GM13976 (cell line): ENCODE results near the gene KLHL3.

Source experiments
- DNase-seq: peaks from one replicate; pipeline ENCODE4 v3.0.0; 2012; ENCODE audit warnings: low spot score
- CTCF ChIP-seq: IDR thresholded peaks from 2 replicates; pipeline ENCODE4 v1.5.1; 2012; ENCODE audit warnings: borderline replicate concordance, mild to moderate bottlenecking; ENCODE audit not compliant: insufficient read depth; ENCODE audit errors: extremely low read depth, missing control alignments, control extremely low read depth
- in situ Hi-C: fragments of 300-500 bp; cut with MboI; formaldehyde crosslinking; loops from one replicate; pipeline ENCODE4 v1.12.0; 2022; ENCODE audit warnings: low sequenced_read_pairs, mixed read lengths, inconsistent platforms; ENCODE audit not compliant: unreplicated experiment

Gene KLHL3

GRCh38 chr5:137728048-137728447 lies 7.8 kb downstream of the KLHL3 start:
- DNase-seq: no peak
- in situ Hi-C loops: no loop called here
- no peak for TF ChIP-seq CTCF

- in situ Hi-C loops: no loop called here
- no peak for DNase-seq
These were observed 8.3 kb downstream of the KLHL3 start for GRCh38 chr5:137727623-137728022.

GRCh38 chr5:137724251-137724650 lies 11.6 kb downstream of the KLHL3 start:
- DNase-seq: no peak
- TF ChIP-seq CTCF: no peak
- in situ Hi-C loops: no loop called here

More at GRCh38 chr5:137727623-137728022, 8.3 kb downstream of the KLHL3 start:
- no peak for TF ChIP-seq CTCF

- no peak for TF ChIP-seq CTCF
- in situ Hi-C loops: no loop called here
- DNase-seq: no peak
These were observed 17.3 kb downstream of the KLHL3 start for GRCh38 chr5:137718611-137719010.

- no peak for TF ChIP-seq CTCF
- in situ Hi-C loops: no loop called here
- no peak for DNase-seq
These were observed 19.6 kb downstream of the KLHL3 start for GRCh38 chr5:137716337-137716736.

DNA sequence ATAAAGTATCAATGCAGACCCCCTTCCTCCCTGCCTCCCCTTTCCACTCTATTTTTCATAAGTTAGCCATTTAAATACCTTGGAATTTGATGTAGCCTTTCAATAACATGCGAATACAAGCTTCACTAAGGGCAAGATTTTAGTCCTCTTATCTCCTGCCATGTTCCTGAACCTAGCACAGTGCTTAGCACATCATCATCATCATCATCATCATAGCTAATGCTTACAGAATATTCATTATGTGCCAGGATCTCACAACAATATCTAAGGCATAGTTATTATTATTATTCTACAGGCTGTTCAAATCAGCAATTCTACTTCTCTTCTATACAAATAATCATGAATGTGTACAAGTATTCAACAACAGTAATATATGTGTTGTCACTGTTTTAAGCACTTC lies 20.4 kb downstream of the KLHL3 start:
- DNase-seq: no peak
- TF ChIP-seq CTCF: no peak
- in situ Hi-C loops: no loop called here

DNA sequence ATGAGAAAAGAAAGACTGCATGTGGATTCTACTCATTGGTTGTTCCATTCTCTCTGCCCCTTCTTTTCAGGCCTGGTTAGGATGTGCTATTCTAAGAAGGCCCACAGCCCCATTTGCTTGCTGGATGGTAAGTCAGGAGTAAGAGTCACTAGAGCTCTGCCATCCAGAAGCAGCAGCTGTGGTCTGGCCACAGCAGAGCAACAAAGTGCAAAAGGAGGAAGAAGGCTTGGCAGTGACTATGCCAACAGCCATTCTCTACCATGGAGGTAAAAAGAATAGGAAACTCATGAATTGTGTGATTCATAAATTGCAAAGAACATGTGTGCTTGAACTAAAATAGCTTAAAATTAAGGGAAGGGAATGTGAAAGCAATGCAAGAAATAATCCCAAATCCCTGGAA lies 20.9 kb downstream of the KLHL3 start:
- TF ChIP-seq CTCF: no peak
- DNase-seq: no peak
- in situ Hi-C loops: no loop called here
